Measurements from ENCODE around the gene RGS1.

The RGS1 gene

GRCh38 chr1:192553741-192554140, 21.8 kb upstream of the RGS1 start:
- DNase-seq (ENCODE audit: low read depth, low spot score), result no peak

GRCh38 chr1:192554904-192555303, 20.7 kb upstream of the RGS1 start:
- DNase-seq (ENCODE audit: low read depth, low spot score), result no peak

- DNase-seq (ENCODE audit: low read depth, low spot score), result no peak
These were observed 20.2 kb upstream of the RGS1 start for GRCh38 chr1:192555399-192555798.

GRCh38 chr1:192557841-192558595, 17.6 kb upstream of the RGS1 start:
- DNase-seq (ENCODE audit: low read depth, low spot score), result no peak

- DNase-seq (ENCODE audit: low read depth, low spot score), result peak; percentile 62
These were observed 16.2 kb upstream of the RGS1 start for GRCh38 chr1:192559115-192560006.

GRCh38 chr1:192561301-192561700, 14.3 kb upstream of the RGS1 start:
- no peak for DNase-seq (ENCODE audit: low read depth, low spot score)

GRCh38 chr1:192563129-192563528, 12.4 kb upstream of the RGS1 start:
- no peak for DNase-seq (ENCODE audit: low read depth, low spot score)

- DNase-seq (ENCODE audit: low read depth, low spot score), result no peak
These were observed 11.5 kb upstream of the RGS1 start for GRCh38 chr1:192564099-192564498.

- no peak for DNase-seq (ENCODE audit: low read depth, low spot score)
These were observed 9.6 kb upstream of the RGS1 start for GRCh38 chr1:192565946-192566345.

- no peak for DNase-seq (ENCODE audit: low read depth, low spot score)
These were observed 8.9 kb upstream of the RGS1 start for GRCh38 chr1:192566657-192567056.

- no peak for DNase-seq (ENCODE audit: low read depth, low spot score)
These were observed 7.5 kb upstream of the RGS1 start for GRCh38 chr1:192568063-192568462.

- no peak for DNase-seq (ENCODE audit: low read depth, low spot score)
These were observed 3.9 kb upstream of the RGS1 start for GRCh38 chr1:192571668-192572067.

- DNase-seq (ENCODE audit: low read depth, low spot score), result no peak
These were observed 2.1 kb upstream of the RGS1 start for GRCh38 chr1:192573499-192573898.

- DNase-seq (ENCODE audit: low read depth, low spot score), result no peak
These were observed 1.5 kb upstream of the RGS1 start for GRCh38 chr1:192574073-192574472.

GRCh38 chr1:192576190-192577144, 894 bp downstream of the RGS1 start:
- DNase-seq (ENCODE audit: low read depth, low spot score), result no peak

- no peak for DNase-seq (ENCODE audit: low read depth, low spot score)
These were observed 1.9 kb downstream of the RGS1 start for GRCh38 chr1:192577145-192578140.

GRCh38 chr1:192578144-192578909, 2.8 kb downstream of the RGS1 start:
- DNase-seq (ENCODE audit: low read depth, low spot score), result no peak

GRCh38 chr1:192579010-192579738, 3.6 kb downstream of the RGS1 start:
- DNase-seq (ENCODE audit: low read depth, low spot score), result no peak

GRCh38 chr1:192580351-192580962, 4.9 kb downstream of the RGS1 start:
- no peak for DNase-seq (ENCODE audit: low read depth, low spot score)

Data from brain pericyte (primary cell).